Activated naive CD4-positive, alpha-beta T cell treated with Interleukin-2 at 50 U/mL for 16 hours (primary cell): ENCODE data around the gene SORCS3.

Experiments
- DNase-seq: peaks from one replicate; pipeline ENCODE4 v3.0.0-alpha.2; 2020

Gene SORCS3

DNA sequence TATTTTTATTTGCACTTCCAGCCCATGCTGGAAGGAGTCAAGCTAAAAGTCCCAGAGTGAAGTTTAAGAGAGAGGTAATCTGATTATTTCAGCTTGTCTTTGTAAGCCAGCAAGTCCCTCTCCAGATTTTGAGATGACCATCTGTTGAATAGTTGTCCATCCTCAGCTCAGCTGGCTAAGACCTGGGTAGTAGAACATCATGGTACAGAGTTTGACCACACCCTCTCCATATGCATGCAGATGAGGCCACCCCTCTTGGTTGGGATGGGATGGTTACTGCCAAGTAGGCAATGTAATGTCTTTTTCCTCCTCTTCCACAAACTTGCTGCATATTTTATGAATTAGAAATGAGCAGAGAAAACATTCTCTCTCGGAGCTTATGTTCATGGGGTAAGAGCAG is 639.8 kb downstream of the SORCS3 start:
- DNase-seq: no peak

DNA sequence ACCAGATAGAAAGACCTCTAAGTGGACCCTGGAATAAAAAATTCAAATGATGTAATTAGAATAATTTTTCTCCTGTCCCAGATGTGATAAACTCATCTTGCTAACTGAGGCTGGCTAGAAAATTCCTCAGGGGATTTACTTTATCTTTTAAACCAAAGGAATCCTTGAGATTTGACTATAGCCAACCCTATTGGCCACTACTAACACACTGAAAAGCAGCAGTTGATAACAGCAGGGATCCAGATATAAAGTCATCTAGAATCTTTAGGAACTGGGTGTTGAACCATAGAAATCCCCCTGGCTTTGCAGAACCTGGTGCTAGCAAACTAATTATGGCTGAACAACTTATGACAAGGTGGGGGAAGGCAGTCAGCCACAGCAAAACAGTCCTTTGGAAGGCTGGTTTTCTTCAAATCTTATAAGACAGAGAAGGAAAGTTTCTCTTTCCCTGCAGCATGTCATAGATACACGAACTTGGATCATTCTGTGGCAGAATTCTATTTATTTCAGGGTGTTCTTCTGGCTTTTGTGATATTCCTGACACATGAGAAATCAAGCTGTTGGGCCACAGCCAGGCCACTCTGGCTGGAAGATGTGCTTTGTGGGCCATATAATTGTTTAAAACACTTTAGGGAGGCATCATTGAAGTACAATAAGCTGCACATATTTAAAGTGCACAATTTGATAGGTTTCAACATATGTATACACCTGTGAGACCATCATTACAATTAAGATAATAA is 643.6 kb downstream of the SORCS3 start:
- DNase-seq: no peak

DNA sequence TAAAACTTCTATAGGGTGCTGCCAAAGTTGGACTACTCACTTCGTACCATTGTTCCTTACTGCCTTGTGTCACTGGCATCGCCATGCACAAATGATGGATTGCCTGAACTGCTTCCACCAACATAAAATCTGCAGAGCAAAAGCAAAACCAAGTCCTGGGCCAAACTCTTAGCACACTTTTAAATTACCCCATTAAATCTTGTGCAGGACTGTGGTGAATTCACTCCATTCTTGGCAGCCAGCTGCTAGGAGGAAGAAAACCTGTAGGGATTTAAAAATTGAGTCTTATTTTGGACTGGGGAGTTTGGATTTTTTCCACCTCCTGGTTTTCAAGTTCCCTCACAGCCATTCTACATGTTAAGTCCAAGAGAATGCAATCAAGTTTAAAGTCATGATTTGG is 646.9 kb downstream of the SORCS3 start:
- DNase-seq: no peak

DNA sequence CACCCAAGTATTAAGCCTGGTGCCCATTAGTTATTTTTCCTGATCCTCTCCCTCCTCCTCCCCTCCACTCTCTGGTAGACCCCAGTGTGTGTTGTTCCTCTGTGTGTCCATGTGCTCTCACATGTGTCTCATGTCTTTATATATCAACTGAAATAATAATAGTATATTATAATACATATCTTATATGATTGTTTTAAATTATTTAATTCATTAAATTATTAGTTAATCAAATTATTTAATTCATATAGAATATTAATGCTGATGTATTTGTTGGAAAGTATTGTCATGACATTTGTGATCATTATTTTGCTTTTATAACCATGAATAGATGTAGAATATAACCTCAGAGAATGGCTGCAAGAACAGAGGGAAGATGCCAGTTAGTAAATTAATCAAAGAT is 647.5 kb downstream of the SORCS3 start:
- DNase-seq: no peak

DNA sequence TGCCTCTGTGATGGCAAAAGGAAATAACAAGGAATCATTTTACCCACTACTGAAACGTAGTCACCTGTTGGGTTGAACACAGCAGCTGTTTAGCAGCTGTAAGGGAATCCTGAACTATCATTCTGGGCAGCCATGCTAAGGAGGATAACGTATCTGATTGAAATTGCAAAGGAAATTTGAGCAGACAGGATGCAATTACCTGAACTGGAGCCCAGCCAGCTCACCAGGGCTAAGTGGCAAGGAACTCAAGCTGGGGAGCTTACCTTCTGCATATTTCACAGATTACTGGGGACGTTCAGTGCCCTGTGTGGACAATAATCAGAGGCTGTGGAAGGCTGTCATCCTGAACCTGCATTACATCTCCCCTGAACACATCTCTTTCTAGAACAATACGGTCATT is 650.5 kb downstream of the SORCS3 start:
- no peak for DNase-seq

DNA sequence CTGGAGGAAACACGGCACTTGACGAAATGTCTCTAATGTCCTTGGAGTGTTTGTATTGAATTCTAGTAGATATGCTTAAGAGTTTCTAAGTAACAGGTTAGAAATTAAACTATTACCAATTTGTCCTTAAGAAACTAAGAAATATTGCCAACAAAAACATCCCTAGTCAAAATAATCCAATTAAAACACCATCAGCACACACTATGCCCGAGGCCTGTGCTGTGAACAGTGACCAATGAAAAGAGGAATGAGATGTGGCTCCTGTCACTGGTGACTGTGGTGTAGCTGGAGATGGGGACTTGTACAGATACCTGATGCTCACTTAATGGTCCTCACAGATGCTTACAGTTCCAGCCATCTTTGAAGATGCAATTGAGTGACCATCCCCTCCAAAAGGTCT is 651.1 kb downstream of the SORCS3 start:
- no peak for DNase-seq
